ENCODE results near the gene OR2T35.
"Not testable (repeated sequence)": the region's sequence is repeated elsewhere in the genome, so short reads cannot be mapped to it uniquely, and the experiment has no call there.

The OR2T35 gene

DNA sequence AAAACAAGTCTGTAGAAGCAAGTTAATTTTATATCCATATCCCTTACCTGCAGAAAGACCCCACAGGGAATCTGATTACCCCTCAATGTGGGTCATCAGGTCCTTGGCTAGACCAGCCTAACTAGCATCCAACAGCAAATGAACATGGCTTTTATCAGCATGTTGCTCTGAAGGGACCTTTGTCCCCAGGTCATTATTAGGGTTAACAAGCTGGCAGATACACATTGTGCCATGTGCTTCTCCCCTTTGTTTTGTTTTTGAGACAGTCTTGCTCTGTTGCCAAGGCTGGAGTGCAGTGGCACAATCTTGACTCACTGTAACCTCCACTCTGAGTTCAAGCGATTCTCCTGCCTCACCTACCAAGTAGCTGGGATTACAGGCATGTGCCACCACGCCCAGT is 10.1 kb downstream of the OR2T35 start, which contains the start of gene OR2T11:
TSS of gene OR2T11 (minus strand) at position 101 of the 400 bp plus-strand sequence. CDS start 7,963 bp downstream, outside the sequence.
- H3K36me3 ChIP-seq (ENCODE audit: insufficient read depth, low read length); H4K20me1 ChIP-seq (ENCODE audit: insufficient read depth, low read length); H3K4me2 ChIP-seq (ENCODE audit: low read length); H3K9me2 ChIP-seq (ENCODE audit: low read depth, low read length); H3K4me1 ChIP-seq (ENCODE audit: insufficient read depth, low read length, severe bottlenecking); H3F3A ChIP-seq (ENCODE audit: insufficient read depth, low read length); H3K79me2 ChIP-seq (ENCODE audit: insufficient read depth, low read length); H3K9ac ChIP-seq (ENCODE audit: low read length); H3K9me3 ChIP-seq (ENCODE audit: low read length); H2AFZ ChIP-seq (ENCODE audit: low read length); H3K27me3 ChIP-seq (ENCODE audit: insufficient read depth, low read length); H3K27ac ChIP-seq (ENCODE audit: low read depth, low read length, poor library complexity, severe bottlenecking); H3K4me3 ChIP-seq (ENCODE audit: low read depth, low read length, poor library complexity, severe bottlenecking): not testable (repeated sequence)

GRCh38 chr1:248631354-248632008 is 13.6 kb downstream of the OR2T35 start:
- Histone ChIP-seq H3K4me3 (ENCODE audit: low read depth, low read length, poor library complexity, severe bottlenecking) (no peak overlapping the region), H3K27ac (ENCODE audit: low read depth, low read length, poor library complexity, severe bottlenecking) (no peak overlapping the region), H3K9me2 (ENCODE audit: low read depth, low read length) (no peaks in the 10 kb centered on the region), H3K9me3 (ENCODE audit: low read length) (no peaks in the 10 kb centered on the region), H3K79me2 (ENCODE audit: insufficient read depth, low read length) (no peaks in the 10 kb centered on the region), H3K36me3 (ENCODE audit: insufficient read depth, low read length) (no peaks in the 10 kb centered on the region), H3K4me2 (ENCODE audit: low read length) (no peak overlapping the region), H4K20me1 (ENCODE audit: insufficient read depth, low read length) (no peaks in the 10 kb centered on the region), H3F3A (ENCODE audit: insufficient read depth, low read length) (no peaks in the 10 kb centered on the region), H3K4me1 (ENCODE audit: insufficient read depth, low read length, severe bottlenecking) (no peaks in the 10 kb centered on the region), H3K27me3 (ENCODE audit: insufficient read depth, low read length) (no peaks in the 10 kb centered on the region), H3K9ac (ENCODE audit: low read length) (no peak overlapping the region), H2AFZ (ENCODE audit: low read length) (no peak overlapping the region)
- TF ChIP-seq EZH2 (IDR thresholded peaks at IDR 0.05; ENCODE audit: borderline replicate concordance, low read length) = no peak
- TF ChIP-seq CTCF (IDR thresholded peaks at IDR 0.05; ENCODE audit: low read length) = no peak

- no peaks in the 10 kb centered on the region for H4K20me1 ChIP-seq (ENCODE audit: insufficient read depth, low read length)
- no peak overlapping the region for H3K27ac ChIP-seq (ENCODE audit: low read depth, low read length, poor library complexity, severe bottlenecking)
- H3F3A ChIP-seq (ENCODE audit: insufficient read depth, low read length) = no peaks in the 10 kb centered on the region
- no peak overlapping the region for H3K4me3 ChIP-seq (ENCODE audit: low read depth, low read length, poor library complexity, severe bottlenecking)
- no peaks in the 10 kb centered on the region for H3K9me2 ChIP-seq (ENCODE audit: low read depth, low read length)
- H2AFZ ChIP-seq (ENCODE audit: low read length) = no peak overlapping the region
- H3K36me3 ChIP-seq (ENCODE audit: insufficient read depth, low read length) = no peaks in the 10 kb centered on the region
- TF ChIP-seq CTCF (IDR thresholded peaks at IDR 0.05; ENCODE audit: low read length) = no peak
- no peak for TF ChIP-seq EZH2 (IDR thresholded peaks at IDR 0.05; ENCODE audit: borderline replicate concordance, low read length)
- H3K9me3 ChIP-seq (ENCODE audit: low read length) = no peaks in the 10 kb centered on the region
- H3K27me3 ChIP-seq (ENCODE audit: insufficient read depth, low read length) = no peaks in the 10 kb centered on the region
- H3K79me2 ChIP-seq (ENCODE audit: insufficient read depth, low read length) = no peaks in the 10 kb centered on the region
- no peaks in the 10 kb centered on the region for H3K4me1 ChIP-seq (ENCODE audit: insufficient read depth, low read length, severe bottlenecking)
- H3K9ac ChIP-seq (ENCODE audit: low read length) = no peak overlapping the region
- H3K4me2 ChIP-seq (ENCODE audit: low read length) = no peak overlapping the region
Observed at GRCh38 chr1:248630551-248630950, 14.5 kb downstream of the OR2T35 start.

Data from OCI-LY1 (cell line).